Coronary artery (tissue), 2 donors: Measurements from ENCODE around the gene TTL.
"Not testable (repeated sequence)": the region's sequence is repeated elsewhere in the genome, so short reads cannot be mapped to it uniquely, and the experiment has no call there.

Experiments used
- DNase-seq: peaks from one replicate; pipeline ENCODE4 v3.0.0-alpha.2; 2017; ENCODE audit warnings: low spot score
- H3K27ac ChIP-seq, 2 donors: fragments of 200-600 bp; sonication (generic); one replicate each; pipeline ENCODE4 v1.5.1; 2016 to 2019
- H3K4me3 ChIP-seq: fragments of 200-600 bp; sonication (generic); 2 replicates; pipeline ENCODE4 v1.5.1; 2016; ENCODE audit warnings: mild to moderate bottlenecking, moderate library complexity
- TF ChIP-seq, protein P1 (sequence below): fragments of 200-600 bp; sonication (generic); IDR thresholded peaks from one replicate; pipeline ENCODE4 v1.5.1; 2019; ENCODE audit warnings: antibody characterized with exemption

The TTL gene

DNA sequence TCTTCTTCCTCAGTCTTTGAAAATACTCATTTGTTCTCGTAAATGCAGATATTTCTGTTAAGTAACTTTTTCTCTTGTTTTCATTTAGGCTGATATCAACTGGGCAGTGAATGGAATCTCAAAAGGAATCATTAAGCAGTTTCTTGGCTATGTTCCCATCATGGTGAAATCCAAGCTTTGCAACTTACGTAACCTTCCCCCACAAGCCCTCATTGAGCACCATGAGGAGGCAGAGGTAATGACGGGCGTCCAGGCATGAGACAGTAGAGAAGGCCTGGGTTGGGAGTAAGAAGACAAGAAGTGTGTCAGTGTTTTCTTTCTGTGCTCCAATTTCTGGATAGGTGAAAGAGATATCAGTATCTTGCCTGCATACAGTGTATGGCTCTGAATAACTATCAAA is 65.4 kb downstream of the TTL start:
- TF ChIP-seq, protein P1, sequence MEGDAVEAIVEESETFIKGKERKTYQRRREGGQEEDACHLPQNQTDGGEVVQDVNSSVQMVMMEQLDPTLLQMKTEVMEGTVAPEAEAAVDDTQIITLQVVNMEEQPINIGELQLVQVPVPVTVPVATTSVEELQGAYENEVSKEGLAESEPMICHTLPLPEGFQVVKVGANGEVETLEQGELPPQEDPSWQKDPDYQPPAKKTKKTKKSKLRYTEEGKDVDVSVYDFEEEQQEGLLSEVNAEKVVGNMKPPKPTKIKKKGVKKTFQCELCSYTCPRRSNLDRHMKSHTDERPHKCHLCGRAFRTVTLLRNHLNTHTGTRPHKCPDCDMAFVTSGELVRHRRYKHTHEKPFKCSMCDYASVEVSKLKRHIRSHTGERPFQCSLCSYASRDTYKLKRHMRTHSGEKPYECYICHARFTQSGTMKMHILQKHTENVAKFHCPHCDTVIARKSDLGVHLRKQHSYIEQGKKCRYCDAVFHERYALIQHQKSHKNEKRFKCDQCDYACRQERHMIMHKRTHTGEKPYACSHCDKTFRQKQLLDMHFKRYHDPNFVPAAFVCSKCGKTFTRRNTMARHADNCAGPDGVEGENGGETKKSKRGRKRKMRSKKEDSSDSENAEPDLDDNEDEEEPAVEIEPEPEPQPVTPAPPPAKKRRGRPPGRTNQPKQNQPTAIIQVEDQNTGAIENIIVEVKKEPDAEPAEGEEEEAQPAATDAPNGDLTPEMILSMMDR: no peak
- Histone ChIP-seq H3K4me3 (no peak overlapping the region), H3K27ac (no peak overlapping the region)
- DNase-seq: no peak

DNA sequence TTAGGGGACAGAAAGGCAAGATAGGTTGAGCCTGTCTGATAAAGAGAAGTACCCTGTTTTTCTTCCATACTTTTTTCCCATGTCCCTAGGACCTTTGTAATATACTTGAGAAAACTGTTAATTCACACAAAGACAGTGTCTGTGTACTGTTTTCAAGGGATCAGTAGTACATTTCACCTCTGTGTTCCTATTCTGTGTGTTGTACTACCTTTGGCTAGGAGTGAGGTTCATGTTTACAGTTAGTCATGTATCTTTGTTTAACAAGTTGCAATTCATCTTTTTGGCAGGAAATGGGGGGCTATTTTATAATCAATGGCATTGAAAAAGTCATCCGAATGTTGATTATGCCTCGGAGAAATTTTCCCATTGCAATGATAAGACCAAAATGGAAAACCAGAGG is 67.0 kb downstream of the TTL start:
- no peak for DNase-seq
- Histone ChIP-seq H3K4me3 (no peak overlapping the region), H3K27ac (no peak overlapping the region)
- TF ChIP-seq, protein P1: no peak

DNA sequence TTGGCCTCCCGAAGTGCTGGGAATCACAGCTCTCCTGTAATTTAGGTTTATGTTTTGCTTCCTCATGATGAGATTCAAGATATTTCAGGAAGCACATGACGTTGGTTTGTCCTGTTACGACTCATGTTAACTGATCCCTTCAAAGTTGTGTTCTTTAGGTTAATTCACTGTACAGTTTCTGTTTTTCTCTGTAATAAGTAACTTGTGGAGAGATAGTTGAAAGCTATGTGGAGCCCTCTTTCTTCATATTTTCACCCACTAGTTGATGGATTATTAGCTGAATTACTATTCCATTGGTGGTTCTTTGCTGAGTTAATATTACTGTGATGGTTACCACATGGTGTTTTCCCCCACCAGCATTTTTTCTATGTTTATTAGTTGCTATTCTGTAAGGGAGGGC is 84.1 kb downstream of the TTL start:
- H3K4me3 ChIP-seq: no peak overlapping the region
- no peak overlapping the region for H3K27ac ChIP-seq
- TF ChIP-seq, protein P1: no peak
- no peak for DNase-seq

DNA sequence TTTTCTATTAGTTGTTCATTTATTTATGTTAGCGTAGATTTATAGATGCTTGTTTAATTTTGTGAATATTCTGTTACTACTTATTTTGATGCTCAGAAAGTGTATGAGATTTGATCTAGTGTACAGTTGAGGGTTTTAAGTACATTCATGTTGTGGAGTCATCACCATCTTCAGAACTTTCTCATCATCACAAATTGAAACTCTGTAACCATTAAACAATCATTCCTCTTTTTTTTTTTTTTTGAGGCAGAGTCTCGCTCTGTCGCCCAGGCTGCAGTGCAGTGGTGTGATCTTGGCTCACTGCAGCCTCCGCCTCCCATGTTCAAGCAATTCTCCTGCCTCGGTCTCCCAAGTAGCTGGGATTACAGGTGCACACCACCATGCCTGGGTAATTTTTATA is 84.6 kb downstream of the TTL start:
- not testable (repeated sequence) for H3K27ac ChIP-seq, H3K4me3 ChIP-seq, DNase-seq

DNA sequence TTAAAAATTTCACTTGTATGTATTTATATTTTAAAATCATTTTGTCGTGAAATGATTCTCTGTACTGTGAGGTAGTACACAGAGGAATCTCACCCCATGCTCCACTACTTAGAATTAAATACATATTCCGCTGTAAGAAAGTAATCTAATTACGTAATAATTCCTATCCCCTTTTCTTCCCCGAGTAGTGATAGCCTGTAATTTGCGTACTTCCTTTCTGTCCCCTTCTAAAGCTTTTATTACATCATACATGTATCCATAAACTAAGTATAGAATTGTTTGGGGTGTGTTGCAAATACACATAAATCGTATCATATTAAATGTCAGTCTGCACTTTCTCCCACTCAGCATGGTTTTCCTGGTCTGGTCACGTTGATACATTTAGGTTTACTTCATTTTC is 90.0 kb downstream of the TTL start:
- no peak for DNase-seq
- TF ChIP-seq, protein P1: no peak
- Histone ChIP-seq H3K27ac (no peak overlapping the region), H3K4me3 (no peak overlapping the region)

DNA sequence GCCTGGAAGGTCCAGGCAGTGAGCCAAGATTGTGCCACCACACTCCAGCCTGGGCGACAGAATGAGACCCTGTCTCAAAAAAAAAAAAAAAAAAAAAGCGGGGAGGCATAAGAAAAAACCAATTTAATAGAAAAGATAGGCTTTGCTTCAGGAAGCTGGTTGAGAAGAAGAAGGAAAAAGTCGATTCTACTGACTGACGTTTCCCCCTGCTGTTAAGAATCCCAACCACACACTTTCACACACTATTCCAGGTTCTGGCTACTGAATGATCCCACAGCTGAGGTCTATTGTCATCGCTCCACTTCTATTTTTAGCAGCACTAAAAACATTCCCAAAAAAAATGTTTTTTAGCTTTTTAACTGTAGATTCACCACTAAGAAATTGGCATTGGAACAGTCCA is 95.8 kb downstream of the TTL start:
- no peak for DNase-seq
- TF ChIP-seq, protein P1: no peak
- Histone ChIP-seq H3K27ac (no peak overlapping the region), H3K4me3 (no peak overlapping the region)

DNA sequence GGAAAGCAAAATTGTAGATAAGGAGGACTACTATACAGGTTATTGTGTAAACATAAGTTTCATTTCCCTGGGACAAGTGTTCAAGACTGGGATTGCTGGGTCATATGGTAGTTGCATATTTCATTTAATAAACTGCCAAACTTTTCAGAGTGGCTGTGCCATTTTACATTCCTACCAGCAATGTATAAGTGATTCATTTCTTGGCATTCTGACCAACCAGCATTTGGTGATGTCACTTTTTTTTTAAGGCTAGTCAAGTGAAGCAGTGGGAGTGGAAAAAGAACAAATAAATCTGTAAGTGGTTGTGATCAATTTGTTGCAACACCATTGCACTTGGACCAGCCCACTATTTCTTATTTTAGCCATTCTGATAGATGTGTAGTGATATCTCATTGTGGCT is 97.3 kb downstream of the TTL start:
- DNase-seq: no peak
- Histone ChIP-seq H3K4me3 (no peak overlapping the region), H3K27ac (no peak overlapping the region)
- TF ChIP-seq, protein P1: no peak

DNA sequence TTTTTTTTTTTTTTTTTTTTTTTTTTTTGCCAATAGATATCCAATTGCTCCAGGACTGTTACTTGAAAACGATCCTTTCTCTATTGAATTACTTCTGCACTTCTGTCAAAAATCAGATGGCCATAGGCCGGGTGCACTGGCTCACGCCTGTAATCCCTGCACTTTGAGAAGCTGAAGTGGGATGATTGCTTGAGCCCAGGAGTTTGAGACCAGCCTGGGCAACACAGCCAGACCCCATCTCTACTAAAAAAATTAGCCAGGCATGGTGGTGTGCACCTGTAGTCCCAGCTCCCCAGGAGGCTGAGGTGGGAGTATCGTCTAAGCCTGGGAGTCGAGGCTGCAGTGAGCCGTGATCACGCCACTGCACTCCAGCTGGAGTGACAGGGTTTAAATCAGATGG is 98.1 kb downstream of the TTL start:
- TF ChIP-seq, protein P1: no peak
- no peak overlapping the region for H3K4me3 ChIP-seq
- H3K27ac ChIP-seq: no peak overlapping the region
- no peak for DNase-seq
